ENCODE measurements around the gene IL22RA2. TPM values are rescaled to one million over a fixed set of nuclear protein-coding genes. Genes with fewer than 3 reads are reported as not detected.

IL22RA2 gene
- polyA plus RNA-seq, 1 of the 3 experiments (the other 2 are of a cell fraction): not detected

GRCh38 chr6:137182654-137183073 lies 9.2 kb upstream of the IL22RA2 start (continued):
- no peak for TF ChIP-seq USF1 (IDR thresholded peaks at IDR 0.05; ENCODE audit: borderline replicate concordance, low read depth)
- no peak for TF ChIP-seq FOXM1 (IDR thresholded peaks at IDR 0.05; ENCODE audit: low read depth)
- TF ChIP-seq IRF3 (IDR thresholded peaks at IDR 0.05; ENCODE audit: low read depth, low read length): no peak

- no peaks in the 10 kb centered on the region for H3K79me2 ChIP-seq (ENCODE audit: insufficient read depth)
- no peak overlapping the region for H3K4me3 ChIP-seq (ENCODE audit: low read depth in 2 of 2, low read length in 1 of 2)
- TF ChIP-seq IRF3 (IDR thresholded peaks at IDR 0.05; ENCODE audit: low read depth, low read length): no peak
- TF ChIP-seq, protein P1, sequence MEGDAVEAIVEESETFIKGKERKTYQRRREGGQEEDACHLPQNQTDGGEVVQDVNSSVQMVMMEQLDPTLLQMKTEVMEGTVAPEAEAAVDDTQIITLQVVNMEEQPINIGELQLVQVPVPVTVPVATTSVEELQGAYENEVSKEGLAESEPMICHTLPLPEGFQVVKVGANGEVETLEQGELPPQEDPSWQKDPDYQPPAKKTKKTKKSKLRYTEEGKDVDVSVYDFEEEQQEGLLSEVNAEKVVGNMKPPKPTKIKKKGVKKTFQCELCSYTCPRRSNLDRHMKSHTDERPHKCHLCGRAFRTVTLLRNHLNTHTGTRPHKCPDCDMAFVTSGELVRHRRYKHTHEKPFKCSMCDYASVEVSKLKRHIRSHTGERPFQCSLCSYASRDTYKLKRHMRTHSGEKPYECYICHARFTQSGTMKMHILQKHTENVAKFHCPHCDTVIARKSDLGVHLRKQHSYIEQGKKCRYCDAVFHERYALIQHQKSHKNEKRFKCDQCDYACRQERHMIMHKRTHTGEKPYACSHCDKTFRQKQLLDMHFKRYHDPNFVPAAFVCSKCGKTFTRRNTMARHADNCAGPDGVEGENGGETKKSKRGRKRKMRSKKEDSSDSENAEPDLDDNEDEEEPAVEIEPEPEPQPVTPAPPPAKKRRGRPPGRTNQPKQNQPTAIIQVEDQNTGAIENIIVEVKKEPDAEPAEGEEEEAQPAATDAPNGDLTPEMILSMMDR (IDR thresholded peaks at IDR 0.05): no peak
- no peak for TF ChIP-seq GATA2 (CRISPR knock-in tag; IDR thresholded peaks at IDR 0.05)
- TF ChIP-seq RFX5 (IDR thresholded peaks at IDR 0.05; ENCODE audit: low read length): no peak
- TF ChIP-seq TAF1 (IDR thresholded peaks at IDR 0.05; ENCODE audit: borderline replicate concordance, low read depth, low read length): no peak
- TF ChIP-seq USF2 (IDR thresholded peaks at IDR 0.05; ENCODE audit: borderline replicate concordance, low read depth, low read length): no peak
- TF ChIP-seq NRF1 (IDR thresholded peaks at IDR 0.05; ENCODE audit: low read depth, low read length): no peak
- TF ChIP-seq JUND (IDR thresholded peaks at IDR 0.05): no peak
- TF ChIP-seq EP300 (IDR thresholded peaks at IDR 0.05; ENCODE audit: borderline replicate concordance in 1 of 2, low read depth in 1 of 2, low read length in 1 of 2): no peak
- no peaks in the 10 kb centered on the region for H4K20me1 ChIP-seq (ENCODE audit: insufficient read depth)
- H3K9ac ChIP-seq: no peak overlapping the region
- no peak overlapping the region for H3K27ac ChIP-seq (ENCODE audit: low read depth in 2 of 2, low read length in 1 of 2)
- H3K4me2 ChIP-seq: no peak overlapping the region
- no peaks in the 10 kb centered on the region for H3K4me1 ChIP-seq (ENCODE audit: control insufficient read depth in 1 of 2, insufficient read depth in 2 of 2, low read depth in 1 of 2, low read length in 1 of 2)
- no peak for DNase-seq
- H3K36me3 ChIP-seq (replicated peaks in 1 of 2; ENCODE audit: control insufficient read depth in 1 of 2, insufficient read depth in 2 of 2, low read length in 1 of 2): no peaks in the 10 kb centered on the region
- POLR2A ChIA-PET: no interaction called here
- WGBS (ENCODE audit: low lambda C conversion rate): 8% methylated on average over 3 of the region's 3 CpGs
- H3F3A ChIP-seq (replicated peaks; ENCODE audit: insufficient read depth): no peaks in the 10 kb centered on the region
- H3K9me2 ChIP-seq: no peaks in the 10 kb centered on the region
- no peak overlapping the region for H2AFZ ChIP-seq (ENCODE audit: low read depth)
- CTCF ChIA-PET: interaction anchor here (1.5 kb wide), 1 partner anchor 88 kb away, joined by 3 read pairs; no protein-coding TSS in a partner anchor
- H3K27me3 ChIP-seq (ENCODE audit: insufficient read depth): no peaks in the 10 kb centered on the region
- H3K9me3 ChIP-seq: 0 out of 2 replicates have a peak, but pooled peaks cover 13% of the 10 kb centered on the region
Observed at GRCh38 chr6:137181891-137182653, 8.6 kb upstream of the IL22RA2 start.
